GM23248 (cell line): Measurements from ENCODE around the gene TAMALIN. TPM values are rescaled to one million over a fixed set of nuclear protein-coding genes. Genes with fewer than 3 reads are reported as not detected.
A peak's percentile ranks its signal among the peaks of the same experiment; 100 is the strongest.

Experiments
- DNase-seq: peaks from one replicate; pipeline ENCODE4 v3.0.0-alpha.2; 2015
- H2AFZ ChIP-seq: fragments of 200-600 bp; sonication (generic); 2 replicates; pipeline ENCODE4 v1.6.1; 2016; ENCODE audit warnings: antibody characterized with exemption
- H3F3A ChIP-seq: fragments of 200-600 bp; sonication (generic); 2 replicates; pipeline ENCODE4 v1.6.1; 2016; ENCODE audit warnings: mild to moderate bottlenecking, antibody characterized with exemption, mixed run types; ENCODE audit not compliant: insufficient read depth
- H3K27ac ChIP-seq: fragments of 200-600 bp; sonication (generic); 2 replicates; pipeline ENCODE4 v1.5.1; 2016; ENCODE audit warnings: mild to moderate bottlenecking
- H3K27me3 ChIP-seq: fragments of 200-600 bp; sonication (generic); replicated peaks from 2 replicates; pipeline ENCODE4 v1.6.1; 2016; ENCODE audit warnings: mild to moderate bottlenecking; ENCODE audit not compliant: insufficient read depth
- H3K36me3 ChIP-seq: fragments of 200-600 bp; sonication (generic); 2 replicates; pipeline ENCODE4 v1.6.1; 2016; ENCODE audit warnings: low read depth, mild to moderate bottlenecking
- H3K4me1 ChIP-seq: fragments of 200-600 bp; sonication (generic); 2 replicates; pipeline ENCODE4 v1.6.1; 2016; ENCODE audit warnings: mild to moderate bottlenecking; ENCODE audit not compliant: insufficient read depth
- H3K4me2 ChIP-seq: fragments of 200-600 bp; sonication (generic); one replicate; pipeline ENCODE4 v1.6.1; 2016; ENCODE audit warnings: mild to moderate bottlenecking; ENCODE audit not compliant: unreplicated experiment
- H3K4me3 ChIP-seq: fragments of 200-600 bp; sonication (generic); 2 replicates; pipeline ENCODE4 v1.5.1; 2016; ENCODE audit warnings: mild to moderate bottlenecking
- H3K79me2 ChIP-seq: fragments of 200-600 bp; sonication (generic); 2 replicates; pipeline ENCODE4 v1.6.1; 2016; ENCODE audit warnings: mild to moderate bottlenecking; ENCODE audit not compliant: insufficient read depth
- H3K9ac ChIP-seq: fragments of 200-600 bp; sonication (generic); 2 replicates; pipeline ENCODE4 v1.6.1; 2016; ENCODE audit warnings: mild to moderate bottlenecking
- H3K9me2 ChIP-seq: fragments of 200-600 bp; sonication (generic); 2 replicates; pipeline ENCODE4 v1.6.1; 2016; ENCODE audit warnings: mixed run types, mild to moderate bottlenecking, moderate library complexity; ENCODE audit not compliant: insufficient read depth
- H3K9me3 ChIP-seq: fragments of 200-600 bp; sonication (generic); one replicate; pipeline ENCODE4 v1.6.1; 2017; ENCODE audit warnings: low read depth
- H4K20me1 ChIP-seq: fragments of 200-600 bp; sonication (generic); 2 replicates; pipeline ENCODE4 v1.6.0; 2016; ENCODE audit not compliant: insufficient read depth
- EZH2 ChIP-seq: fragments of 200-600 bp; sonication (generic); IDR thresholded peaks from 2 replicates; pipeline ENCODE4 v1.6.1; 2018; ENCODE audit warnings: antibody characterized with exemption, mild to moderate bottlenecking; ENCODE audit not compliant: insufficient read depth, poor library complexity, severe bottlenecking
- EZH2phosphoT487 ChIP-seq: fragments of 200-600 bp; sonication (generic); IDR thresholded peaks from 2 replicates; pipeline ENCODE4 v1.6.1; 2018; ENCODE audit warnings: antibody characterized with exemption, moderate library complexity, mild to moderate bottlenecking, low read depth; ENCODE audit not compliant: insufficient read depth
- WGBS, 2 experiments: methylation state at CpG; one replicate each; pipeline ENCODE4 v1.1.6; 2015 to 2017; ENCODE audit warnings: low lambda C conversion rate in 2 of 2, low coverage in 1 of 2; ENCODE audit errors: missing lambda C conversion rate in 2 of 2; 5-methylcytosine and 5-hydroxymethylcytosine counted together
- in situ Hi-C: fragments of 300-500 bp; cut with MboI; formaldehyde crosslinking; loops from 2 replicates; pipeline ENCODE4 v1.15.0; 2020
- polyA plus RNA-seq: library from polyadenylated mRNA; unstranded; fragments of >200 nt; fragmentation: Nextera tagmentation; extraction: Ambion mirVana; gene quantifications from 2 replicates; pipeline ENCODE4 v1.2.1, GENCODE V29; 2016
- total RNA-seq: library from RNA; depleted of rRNA; stranded (reverse); fragments of >200 nt; shearing (Covaris generic); gene quantifications from 2 replicates; pipeline ENCODE4 v1.2.3, GENCODE V29; 2014

The TAMALIN gene
- total and polyA plus RNA-seq, 2 experiments from 2014 or later, result 2.2 TPM; not detected in 1

- in situ Hi-C loops, result no loop called here
- H3K9ac ChIP-seq, result 0 out of 2 replicates have a peak overlapping the region, but pooled peaks have one; percentile 72
- TF ChIP-seq EZH2phosphoT487 (no peak), EZH2 (no peak)
Measured at GRCh38 chr12:52035926-52036325, 29.2 kb downstream of the TAMALIN start.

DNA sequence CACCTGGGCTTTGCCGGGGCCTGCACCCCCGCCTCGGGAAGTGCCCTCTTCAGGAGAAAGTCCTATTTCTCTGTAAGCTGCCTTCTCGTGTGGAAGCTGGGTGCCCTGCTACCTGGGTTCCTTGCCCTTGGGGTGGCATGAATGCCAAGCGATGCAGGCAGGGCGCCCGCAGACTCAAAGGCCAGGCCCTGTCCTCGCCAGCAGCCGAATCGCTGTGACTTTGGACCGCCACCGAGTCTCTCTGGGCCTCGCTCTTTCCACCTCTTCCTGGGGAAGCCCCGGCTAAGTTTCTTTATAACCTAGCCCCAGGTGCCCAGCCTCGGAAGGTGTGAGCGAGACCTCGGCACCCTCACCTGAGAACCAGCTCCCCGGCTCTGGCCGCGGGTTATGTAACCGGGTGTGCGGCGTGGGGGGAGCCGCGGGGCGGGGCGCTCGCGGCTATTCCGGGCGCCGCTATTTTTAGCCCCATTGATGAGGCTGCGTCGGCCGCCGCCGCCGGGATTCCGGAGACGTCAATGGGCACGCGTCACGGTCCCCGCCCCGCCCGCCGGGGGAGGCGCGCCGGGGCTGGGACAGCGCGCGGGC, 29.9 kb downstream of the TAMALIN start:
- H4K20me1 ChIP-seq, result no peaks in the 10 kb centered on the region
- H3K27ac ChIP-seq, result peak overlapping the region; percentile 34
- H2AFZ ChIP-seq, result no peak overlapping the region
- H3F3A ChIP-seq, result peaks cover 26% of the 10 kb centered on the region
- peak; percentile 96 for DNase-seq
- peak overlapping the region; percentile 57 for H3K4me3 ChIP-seq
- no peaks in the 10 kb centered on the region for H3K27me3 ChIP-seq
- TF ChIP-seq EZH2phosphoT487, result no peak
- no peak for TF ChIP-seq EZH2
- H3K9me2 ChIP-seq, result no peaks in the 10 kb centered on the region
- H3K36me3 ChIP-seq, result no peaks in the 10 kb centered on the region
- H3K4me1 ChIP-seq, result peaks cover 17% of the 10 kb centered on the region
- in situ Hi-C loops, result no loop called here
- WGBS, 2 experiments, result 19 to 24% methylated on average over 29 to 42 of the region's 53 CpGs
- peak overlapping the region; percentile 72 for H3K9ac ChIP-seq
- H3K9me3 ChIP-seq, result no peaks in the 10 kb centered on the region
- peak overlapping the region; percentile 64 for H3K4me2 ChIP-seq
- H3K79me2 ChIP-seq, result peaks cover 6% of the 10 kb centered on the region

More at GRCh38 chr12:52035926-52036325, 29.2 kb downstream of the TAMALIN start:
- Histone ChIP-seq H3K79me2 (peaks cover 6% of the 10 kb centered on the region), H3K9me2 (no peaks in the 10 kb centered on the region), H3F3A (peaks cover 26% of the 10 kb centered on the region), H3K36me3 (no peaks in the 10 kb centered on the region), H3K27ac (peak overlapping the region; percentile 34; the same call in 1 of the 2 replicates), H3K4me3 (no peak overlapping the region), H4K20me1 (no peaks in the 10 kb centered on the region), H3K4me2 (no peak overlapping the region), H3K9me3 (no peaks in the 10 kb centered on the region), H3K27me3 (no peaks in the 10 kb centered on the region), H2AFZ (no peak overlapping the region), H3K4me1 (peaks cover 17% of the 10 kb centered on the region)
- 85% methylated on average over 2 of the region's 2 CpGs for WGBS, 2 experiments
- DNase-seq, result no peak

- no peaks in the 10 kb centered on the region for H3K27me3 ChIP-seq
- in situ Hi-C loops, result no loop called here
- peaks cover 19% of the 10 kb centered on the region for H3F3A ChIP-seq
- peak overlapping the region; percentile 71 for H3K27ac ChIP-seq
- H3K4me2 ChIP-seq, result peak overlapping the region; percentile 76
- H3K4me3 ChIP-seq, result peak overlapping the region; percentile 78
- peak; percentile 81 for DNase-seq
- peaks cover 12% of the 10 kb centered on the region for H3K4me1 ChIP-seq
- no peaks in the 10 kb centered on the region for H3K9me3 ChIP-seq
- peaks cover 6% of the 10 kb centered on the region for H3K79me2 ChIP-seq
- TF ChIP-seq EZH2 (no peak), EZH2phosphoT487 (no peak)
- H2AFZ ChIP-seq, result peak overlapping the region; percentile 44; the same call in 1 of the 2 replicates
- H3K9me2 ChIP-seq, result no peaks in the 10 kb centered on the region
- H4K20me1 ChIP-seq, result no peaks in the 10 kb centered on the region
- no peaks in the 10 kb centered on the region for H3K36me3 ChIP-seq
- H3K9ac ChIP-seq, result peak overlapping the region; percentile 96
- WGBS, 2 experiments, result 0 to 2% methylated on average over 15 to 38 of the region's 59 CpGs
Measured at GRCh38 chr12:52037248-52037861, 30.6 kb downstream of the TAMALIN start.

GRCh38 chr12:52038447-52038846, 31.7 kb downstream of the TAMALIN start:
- Histone ChIP-seq H3K79me2 (peaks cover 6% of the 10 kb centered on the region), H3K36me3 (no peaks in the 10 kb centered on the region), H3K27ac (peak overlapping the region; percentile 71), H3K4me3 (peak overlapping the region; percentile 78), H4K20me1 (no peaks in the 10 kb centered on the region), H3K4me2 (peak overlapping the region; percentile 76), H3K9me3 (no peaks in the 10 kb centered on the region), H3K9ac (peak overlapping the region; percentile 96), H3K4me1 (peaks cover 7% of the 10 kb centered on the region), H3F3A (peaks cover 17% of the 10 kb centered on the region; the same call in 1 of the 2 replicates), H3K27me3 (no peaks in the 10 kb centered on the region), H2AFZ (no peak overlapping the region), H3K9me2 (no peaks in the 10 kb centered on the region)
- 23 to 27% methylated on average over 6 of the region's 6 CpGs for WGBS, 2 experiments
- DNase-seq, result peak; percentile 71
- no peak for TF ChIP-seq EZH2phosphoT487
- no peak for TF ChIP-seq EZH2
- in situ Hi-C loops, result no loop called here
